IPS-20b (cell line): ENCODE data around the gene ALG11.
"Not testable (repeated sequence)": the region's sequence is repeated elsewhere in the genome, so short reads cannot be mapped to it uniquely, and the experiment has no call there.

Source experiments
- H3K27ac ChIP-seq: one replicate; pipeline ENCODE4 v1.5.1; 2013; ENCODE audit warnings: low read length
- H3K27me3 ChIP-seq: 2 replicates; pipeline ENCODE4 v1.6.1; 2013; ENCODE audit warnings: mild to moderate bottlenecking, low read length, inconsistent platforms; ENCODE audit not compliant: insufficient read depth
- H3K36me3 ChIP-seq: 2 replicates; pipeline ENCODE4 v1.6.1; 2013; ENCODE audit warnings: low read depth, mild to moderate bottlenecking, inconsistent platforms, low read length, moderate library complexity; ENCODE audit not compliant: insufficient read depth
- H3K4me1 ChIP-seq: 2 replicates; pipeline ENCODE4 v1.6.1; 2013; ENCODE audit warnings: mild to moderate bottlenecking, control low read depth, inconsistent platforms, low read length, moderate library complexity; ENCODE audit not compliant: insufficient read depth
- H3K4me3 ChIP-seq: 2 replicates; pipeline ENCODE4 v1.5.1; 2013; ENCODE audit warnings: mild to moderate bottlenecking, low read length, inconsistent platforms
- H3K9ac ChIP-seq: 2 replicates; pipeline ENCODE4 v1.6.1; 2013; ENCODE audit warnings: low read depth, mild to moderate bottlenecking, inconsistent platforms, low read length, moderate library complexity
- H3K9me3 ChIP-seq: 2 replicates; pipeline ENCODE4 v1.6.1; 2013; ENCODE audit warnings: mild to moderate bottlenecking, low read depth, low read length, inconsistent platforms; ENCODE audit not compliant: insufficient read depth

Gene ALG11

DNA sequence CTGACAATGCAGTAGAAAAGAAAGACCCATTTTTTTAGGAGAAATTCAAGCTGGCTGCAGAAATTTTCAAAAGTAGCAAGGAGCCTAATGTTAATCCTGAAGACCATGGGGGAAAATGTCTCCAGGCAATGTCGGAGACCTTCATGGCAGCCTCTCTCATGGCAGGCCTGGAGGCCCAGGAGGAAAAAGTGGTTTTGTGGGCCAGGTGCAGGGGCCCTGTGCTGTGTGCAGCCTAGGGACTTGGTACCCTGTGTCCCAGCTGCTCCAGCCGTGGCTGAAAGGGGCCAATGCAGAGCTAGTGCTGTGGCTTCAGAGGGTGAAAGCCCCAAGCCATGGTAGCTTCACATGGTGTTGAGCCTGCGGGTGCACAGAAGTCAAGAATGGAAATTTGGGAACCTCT lies 4.1 kb downstream of the ALG11 start:
- peaks cover 41% of the 10 kb centered on the region for H3K36me3 ChIP-seq
- no peak overlapping the region for H3K9ac ChIP-seq
- peaks cover 3% of the 10 kb centered on the region; the same call in 1 of the 2 replicates for H3K27me3 ChIP-seq
- H3K4me3 ChIP-seq, result no peak overlapping the region
- H3K27ac ChIP-seq, result no peak overlapping the region
- H3K4me1 ChIP-seq, result no peaks in the 10 kb centered on the region
- no peaks in the 10 kb centered on the region for H3K9me3 ChIP-seq

DNA sequence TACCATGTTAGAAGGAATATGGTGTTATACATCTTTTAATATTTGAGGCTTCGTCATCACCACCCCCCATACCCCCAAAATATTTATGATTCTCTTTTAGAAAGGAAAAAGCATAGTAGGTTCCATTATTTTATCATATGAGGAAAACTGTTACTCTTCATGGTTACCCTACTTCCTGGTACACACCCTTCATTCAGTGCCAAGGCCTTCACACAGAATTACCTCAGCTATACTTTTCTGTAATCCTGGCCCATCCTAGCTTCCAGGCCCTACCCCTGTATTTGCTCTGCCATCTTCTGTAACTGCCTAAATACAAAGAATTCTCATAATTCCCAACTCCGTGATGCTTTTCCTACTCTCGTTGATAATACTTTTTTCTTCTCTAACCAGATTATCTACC lies 8.0 kb downstream of the ALG11 start:
- Histone ChIP-seq H3K4me3 (no peak overlapping the region), H3K27me3 (no peaks in the 10 kb centered on the region), H3K9ac (no peak overlapping the region), H3K36me3 (peaks cover 78% of the 10 kb centered on the region), H3K4me1 (no peaks in the 10 kb centered on the region), H3K27ac (no peak overlapping the region), H3K9me3 (no peaks in the 10 kb centered on the region)

DNA sequence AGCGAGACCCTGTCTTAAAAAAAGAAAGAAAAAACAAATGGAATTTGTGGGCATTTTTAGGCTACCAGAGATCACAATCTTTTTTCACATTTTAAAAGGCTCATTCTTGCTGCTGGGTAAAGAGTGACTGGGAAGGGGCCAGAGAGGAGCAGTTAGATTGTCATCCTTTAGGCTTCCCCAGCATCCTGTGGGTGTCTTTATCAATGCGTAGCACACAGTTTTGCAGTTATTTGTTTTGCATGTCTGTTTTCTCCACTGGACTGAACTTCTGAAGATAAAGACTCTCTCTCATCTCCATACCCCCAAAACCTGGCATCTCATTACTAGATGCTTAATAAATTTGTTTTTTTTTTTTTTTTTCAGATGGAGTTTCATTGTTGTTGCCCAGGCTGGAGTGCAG lies 10.2 kb downstream of the ALG11 start:
- Histone ChIP-seq H3K4me1 (no peaks in the 10 kb centered on the region), H3K36me3 (peaks cover 88% of the 10 kb centered on the region), H3K27me3 (no peaks in the 10 kb centered on the region), H3K4me3 (no peak overlapping the region), H3K27ac (no peak overlapping the region), H3K9me3 (peaks cover 12% of the 10 kb centered on the region), H3K9ac (no peak overlapping the region)

DNA sequence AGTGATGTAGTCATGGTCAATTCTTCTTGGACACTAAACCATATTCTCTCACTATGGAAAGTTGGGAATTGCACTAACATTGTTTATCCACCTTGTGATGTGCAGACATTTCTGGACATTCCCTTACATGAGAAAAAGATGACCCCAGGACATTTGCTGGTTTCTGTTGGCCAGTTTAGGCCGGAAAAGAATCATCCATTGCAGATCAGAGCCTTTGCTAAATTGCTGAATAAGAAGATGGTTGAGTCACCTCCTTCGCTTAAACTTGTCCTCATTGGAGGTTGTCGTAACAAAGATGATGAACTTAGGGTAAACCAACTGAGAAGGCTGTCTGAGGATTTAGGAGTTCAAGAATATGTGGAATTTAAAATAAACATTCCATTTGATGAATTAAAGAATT lies 12.3 kb downstream of the ALG11 start, which contains the start of gene UTP14C:
Gene UTP14C, plus strand, starts transcription at position 211 of the 400 bp plus-strand sequence. CDS start 4,114 bp downstream, outside the sequence.
- Histone ChIP-seq H3K9me3 (peaks cover 21% of the 10 kb centered on the region), H3K4me3 (no peak within 1 kb of the TSS), H3K9ac (no peak within 1 kb of the TSS), H3K27ac (no peak within 1 kb of the TSS), H3K4me1 (no peaks in the 10 kb centered on the region), H3K36me3 (peaks cover 94% of the 10 kb centered on the region), H3K27me3 (no peaks in the 10 kb centered on the region)

DNA sequence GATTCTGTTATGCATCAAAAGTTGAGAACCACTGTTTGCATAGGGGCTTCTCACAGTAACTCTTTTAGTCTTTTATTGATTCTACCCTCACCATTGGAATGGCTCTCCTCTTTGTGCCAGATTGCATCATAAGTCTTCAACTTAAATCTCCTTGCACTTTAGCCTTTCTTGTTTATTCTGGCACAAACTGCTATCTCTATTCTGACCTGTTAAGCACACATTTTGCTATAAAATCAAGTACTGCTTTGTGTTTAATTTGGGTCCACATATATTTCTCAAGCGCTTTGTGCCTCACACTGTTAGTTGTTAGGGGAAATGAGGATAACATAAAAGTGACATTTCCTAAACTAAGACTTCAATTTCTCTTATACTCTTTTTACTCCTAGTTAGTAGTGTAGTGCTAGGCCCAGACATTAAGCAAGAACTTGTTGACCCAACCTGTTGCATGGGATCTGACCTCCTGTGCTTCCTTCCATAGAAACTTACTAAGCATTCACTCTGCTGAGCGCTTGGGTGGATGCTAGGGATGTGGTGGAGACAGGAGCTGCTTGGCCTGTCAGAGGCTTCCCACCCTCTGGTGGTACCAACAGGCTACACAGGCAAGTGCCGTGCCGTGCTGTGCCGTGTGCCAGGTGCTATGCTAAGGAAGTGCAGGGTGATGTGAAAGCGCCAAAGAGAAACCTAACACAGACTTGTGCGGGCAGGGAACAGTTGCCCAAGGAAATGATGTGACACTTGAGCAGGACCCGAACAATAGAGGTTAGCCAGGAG lies 13.5 kb downstream of the ALG11 start:
- Histone ChIP-seq H3K9me3 (peaks cover 26% of the 10 kb centered on the region), H3K27me3 (no peaks in the 10 kb centered on the region), H3K4me3 (no peak overlapping the region), H3K27ac (no peak overlapping the region), H3K4me1 (no peaks in the 10 kb centered on the region), H3K9ac (no peak overlapping the region), H3K36me3 (peaks cover 86% of the 10 kb centered on the region)

DNA sequence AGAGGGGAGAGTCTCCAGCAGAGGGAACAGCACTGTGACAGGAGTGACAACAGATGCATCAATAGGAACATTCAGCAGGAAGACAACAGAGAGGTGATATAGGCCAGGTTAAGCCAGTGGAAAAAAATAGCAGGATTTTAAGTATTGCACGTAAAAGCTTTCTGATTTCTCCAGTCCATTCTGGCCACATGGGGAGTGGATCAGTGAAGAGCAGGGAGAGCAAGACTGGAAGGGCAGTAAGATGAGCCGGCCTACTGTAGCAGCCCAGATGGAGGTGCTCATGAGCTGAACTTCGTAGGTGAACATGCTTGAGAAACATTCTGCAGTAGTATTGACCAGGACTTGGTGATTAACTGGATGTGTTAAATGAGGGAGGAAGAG lies 14.0 kb downstream of the ALG11 start:
- H3K4me3 ChIP-seq, result no peak overlapping the region; the same call in 1 of the 2 replicates
- no peaks in the 10 kb centered on the region for H3K27me3 ChIP-seq
- H3K27ac ChIP-seq, result no peak overlapping the region
- peaks cover 81% of the 10 kb centered on the region for H3K36me3 ChIP-seq
- H3K9ac ChIP-seq, result no peak overlapping the region
- no peaks in the 10 kb centered on the region for H3K4me1 ChIP-seq
- H3K9me3 ChIP-seq, result peaks cover 26% of the 10 kb centered on the region

DNA sequence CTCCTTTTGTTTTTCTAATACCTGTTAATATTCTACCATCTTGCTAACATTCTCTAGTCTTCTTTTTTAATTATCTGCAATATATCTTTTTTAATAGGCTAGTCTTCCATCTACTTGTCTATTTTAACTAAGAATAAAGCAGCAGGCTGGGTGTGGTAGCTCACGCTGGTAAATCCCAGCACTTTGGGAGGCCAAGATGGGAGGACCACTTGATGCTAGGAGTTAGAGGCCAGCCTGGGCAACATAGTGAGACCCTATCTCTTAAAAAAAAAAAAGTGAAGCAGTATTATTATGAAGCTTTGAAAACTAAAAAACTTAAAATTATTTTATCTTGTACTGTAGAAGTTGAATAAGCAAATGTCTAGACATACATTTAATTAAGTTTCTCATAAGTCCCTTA lies 15.6 kb downstream of the ALG11 start:
- peaks cover 65% of the 10 kb centered on the region for H3K36me3 ChIP-seq
- H3K9me3 ChIP-seq, result peaks cover 26% of the 10 kb centered on the region
- no peak overlapping the region for H3K4me3 ChIP-seq
- no peaks in the 10 kb centered on the region for H3K27me3 ChIP-seq
- no peak overlapping the region for H3K27ac ChIP-seq
- H3K9ac ChIP-seq, result no peak overlapping the region
- no peaks in the 10 kb centered on the region for H3K4me1 ChIP-seq

DNA sequence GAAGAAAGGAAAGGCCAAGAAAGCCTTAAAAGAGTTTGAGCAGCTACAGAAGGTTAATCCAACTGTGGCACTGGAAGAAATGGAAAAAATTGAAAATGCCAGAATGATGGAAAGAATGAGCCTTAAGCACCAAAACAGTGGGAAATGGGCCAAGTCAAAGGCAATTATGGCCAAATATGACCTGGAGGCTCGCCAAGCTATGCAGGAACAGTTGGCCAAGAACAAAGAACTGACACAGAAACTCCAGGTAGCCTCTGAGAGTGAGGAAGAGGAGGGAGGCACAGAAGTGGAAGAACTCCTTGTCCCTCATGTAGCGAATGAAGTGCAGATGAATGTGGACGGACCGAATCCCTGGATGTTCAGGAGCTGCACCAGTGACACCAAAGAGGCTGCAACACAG lies 17.4 kb downstream of the ALG11 start:
- no peak overlapping the region for H3K4me3 ChIP-seq
- H3K4me1 ChIP-seq, result no peaks in the 10 kb centered on the region
- H3K9me3 ChIP-seq, result peaks cover 26% of the 10 kb centered on the region
- no peak overlapping the region for H3K27ac ChIP-seq
- no peak overlapping the region for H3K9ac ChIP-seq
- H3K27me3 ChIP-seq, result no peaks in the 10 kb centered on the region
- H3K36me3 ChIP-seq, result peaks cover 50% of the 10 kb centered on the region

DNA sequence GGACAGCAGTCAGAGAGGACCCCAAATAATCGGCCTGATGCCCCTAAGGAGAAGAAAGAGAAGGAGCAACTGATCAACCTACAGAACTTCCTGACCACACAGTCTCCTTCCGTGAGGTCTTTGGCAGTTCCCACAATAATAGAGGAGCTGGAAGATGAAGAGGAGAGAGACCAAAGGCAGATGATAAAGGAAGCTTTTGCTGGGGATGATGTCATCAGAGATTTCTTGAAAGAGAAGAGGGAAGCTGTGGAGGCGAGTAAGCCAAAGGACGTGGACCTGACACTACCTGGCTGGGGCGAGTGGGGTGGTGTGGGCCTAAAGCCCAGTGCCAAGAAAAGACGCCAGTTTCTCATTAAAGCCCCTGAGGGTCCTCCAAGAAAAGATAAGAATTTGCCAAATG lies 18.2 kb downstream of the ALG11 start:
- not testable (repeated sequence) for H3K27ac ChIP-seq, H3K4me1 ChIP-seq, H3K4me3 ChIP-seq, H3K9ac ChIP-seq, H3K27me3 ChIP-seq
- Histone ChIP-seq H3K36me3 (peaks cover 42% of the 10 kb centered on the region), H3K9me3 (peaks cover 26% of the 10 kb centered on the region)

DNA sequence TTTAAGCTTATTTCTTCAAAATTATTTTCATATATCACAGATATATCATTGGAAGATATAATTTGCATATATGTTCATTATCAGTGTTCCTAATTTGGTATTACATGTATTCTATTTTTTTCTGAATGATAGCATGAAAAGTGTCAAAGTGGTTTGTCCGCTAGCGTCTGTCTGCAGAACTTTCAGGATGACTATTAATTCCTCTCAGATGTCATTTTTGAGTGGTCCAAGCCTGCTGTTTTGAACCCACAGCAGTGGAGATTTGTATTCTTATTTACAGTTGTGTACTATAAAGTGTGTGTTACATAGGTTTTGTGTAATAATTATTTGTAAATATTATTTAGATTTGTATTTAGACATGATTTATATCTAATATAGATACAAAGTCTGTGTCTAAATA lies 20.8 kb downstream of the ALG11 start:
- no peak overlapping the region for H3K4me3 ChIP-seq
- peaks cover 19% of the 10 kb centered on the region for H3K36me3 ChIP-seq
- peaks cover 15% of the 10 kb centered on the region for H3K9me3 ChIP-seq
- H3K9ac ChIP-seq, result no peak overlapping the region
- no peaks in the 10 kb centered on the region for H3K4me1 ChIP-seq
- H3K27ac ChIP-seq, result no peak overlapping the region
- H3K27me3 ChIP-seq, result no peaks in the 10 kb centered on the region

DNA sequence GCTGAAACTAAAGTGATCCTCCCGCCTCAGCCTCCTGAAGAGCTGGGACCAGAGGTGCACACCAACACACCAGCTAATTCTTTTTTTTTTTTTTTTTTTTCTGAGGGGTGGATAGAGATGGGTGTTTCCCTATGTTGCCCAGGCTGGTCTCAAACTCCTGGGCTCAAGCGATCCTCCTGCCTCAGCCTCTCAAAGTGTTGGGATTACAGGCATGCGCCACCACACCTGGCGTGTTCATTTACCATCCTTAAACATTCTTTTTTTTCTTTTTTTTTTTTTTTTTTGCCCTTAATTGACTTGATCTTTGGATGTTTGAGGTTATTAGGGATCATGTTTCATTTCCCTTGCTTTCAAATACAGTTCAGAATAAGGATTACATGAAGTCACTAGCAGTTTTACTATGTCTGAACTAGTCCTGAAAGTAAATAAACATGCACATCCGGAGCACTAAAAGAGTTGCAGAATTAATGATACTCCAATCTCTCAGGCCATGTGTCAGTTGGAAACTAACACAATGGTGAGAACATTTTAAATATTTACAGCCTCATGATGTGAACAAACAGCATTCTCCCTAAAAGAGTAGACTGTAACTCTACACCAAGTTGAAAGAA lies 22.5 kb downstream of the ALG11 start:
- no peaks in the 10 kb centered on the region for H3K27me3 ChIP-seq
- peaks cover 3% of the 10 kb centered on the region for H3K9me3 ChIP-seq
- no peaks in the 10 kb centered on the region for H3K4me1 ChIP-seq
- no peak overlapping the region for H3K27ac ChIP-seq
- no peak overlapping the region for H3K9ac ChIP-seq
- H3K36me3 ChIP-seq, result peaks cover 2% of the 10 kb centered on the region; the same call in 1 of the 2 replicates
- no peak overlapping the region for H3K4me3 ChIP-seq

DNA sequence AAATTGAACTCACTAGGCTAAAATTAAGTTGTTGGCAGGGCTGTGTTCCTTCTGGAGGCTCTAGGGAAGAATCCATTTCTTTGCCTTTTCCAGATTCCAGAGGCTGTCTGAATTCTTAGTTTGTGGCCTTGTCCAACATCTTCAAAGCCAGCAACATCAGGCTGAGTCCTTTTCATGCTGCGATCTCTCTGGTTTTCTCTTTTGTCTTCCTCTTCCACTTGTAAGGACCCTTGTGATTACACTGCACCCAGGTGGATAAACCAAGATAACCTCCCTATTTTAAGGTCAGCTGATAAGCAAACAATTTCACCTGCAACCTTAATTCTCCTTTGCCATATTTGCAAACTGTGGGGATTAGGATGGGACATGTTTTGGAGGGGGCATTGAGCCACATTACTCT lies 23.8 kb downstream of the ALG11 start:
- Histone ChIP-seq H3K9me3 (no peaks in the 10 kb centered on the region), H3K4me3 (no peak overlapping the region), H3K27ac (no peak overlapping the region), H3K36me3 (no peaks in the 10 kb centered on the region; the same call in 1 of the 2 replicates), H3K9ac (no peak overlapping the region), H3K27me3 (no peaks in the 10 kb centered on the region), H3K4me1 (no peaks in the 10 kb centered on the region)
